Raji (cell line): ENCODE measurements around the gene PHF3.

Experiments used
- POLR2A ChIP-seq: IDR thresholded peaks from 2 replicates; pipeline ENCODE4 v1.6.1; 2011; ENCODE audit warnings: low read depth, low read length, control low read depth; ENCODE audit not compliant: insufficient read depth

The PHF3 gene

DNA sequence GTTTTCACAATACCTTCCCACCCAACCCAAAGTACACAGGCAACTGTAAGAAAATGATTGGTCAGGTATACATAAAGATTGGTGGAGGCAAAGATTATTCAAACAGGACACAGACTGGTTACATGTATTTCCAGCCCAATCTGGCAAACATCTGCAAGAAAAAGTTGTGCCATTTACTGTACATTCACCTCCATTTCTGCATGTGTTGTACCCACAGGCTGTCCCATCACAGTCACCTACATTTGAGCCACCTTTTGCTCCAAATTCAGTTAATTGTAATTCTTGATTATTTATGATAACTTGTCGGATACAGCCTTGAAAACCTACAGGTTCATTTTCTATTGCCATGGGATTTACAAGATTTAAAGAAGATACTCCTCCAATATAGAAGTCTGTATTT is 85.6 kb downstream of the PHF3 start:
- TF ChIP-seq POLR2A: no peak

DNA sequence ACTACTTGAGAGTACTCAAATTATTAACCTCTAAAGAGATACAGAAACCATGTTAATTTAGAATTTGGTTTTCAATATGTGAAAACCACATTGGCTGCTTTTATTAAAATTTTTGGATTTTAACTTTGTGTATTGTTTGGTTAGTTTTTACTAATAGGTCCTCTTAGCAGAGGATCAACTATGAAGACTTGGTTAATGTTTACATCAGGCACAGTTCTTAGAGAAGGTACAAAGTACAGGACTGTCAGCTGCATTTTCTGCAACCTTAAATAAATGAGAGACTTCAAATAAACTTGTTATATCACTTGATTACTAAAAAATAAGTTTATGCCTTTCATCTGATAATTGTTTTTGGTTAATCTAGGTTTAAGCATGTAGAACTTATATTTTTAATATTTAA is 89.1 kb downstream of the PHF3 start:
- no peak for TF ChIP-seq POLR2A

- TF ChIP-seq POLR2A: no peak
Measured at GRCh38 chr6:63730311-63730710, 94.7 kb downstream of the PHF3 start.

- TF ChIP-seq POLR2A: no peak
Measured at GRCh38 chr6:63731930-63732329, 96.3 kb downstream of the PHF3 start.

DNA sequence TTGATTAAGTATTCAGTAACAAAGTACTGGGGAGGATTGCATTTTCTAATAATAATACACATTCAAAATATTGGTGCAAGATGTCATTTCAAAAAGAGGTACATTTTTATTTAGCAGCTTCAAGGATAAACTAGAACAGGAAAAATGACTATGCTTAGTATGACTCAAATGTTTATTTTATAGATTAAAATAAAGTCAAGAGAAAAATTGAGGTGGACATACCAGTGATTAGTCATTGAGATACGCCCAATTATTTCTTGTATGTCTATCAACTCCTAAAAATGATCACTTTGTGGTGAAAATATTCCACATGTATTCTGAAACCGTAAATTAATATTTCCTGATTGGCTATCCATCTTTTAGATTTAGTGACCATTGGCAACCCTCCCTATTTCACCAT is 96.7 kb downstream of the PHF3 start:
- no peak for TF ChIP-seq POLR2A

GRCh38 chr6:63734923-63735322 is 99.3 kb downstream of the PHF3 start:
- TF ChIP-seq POLR2A: no peak

DNA sequence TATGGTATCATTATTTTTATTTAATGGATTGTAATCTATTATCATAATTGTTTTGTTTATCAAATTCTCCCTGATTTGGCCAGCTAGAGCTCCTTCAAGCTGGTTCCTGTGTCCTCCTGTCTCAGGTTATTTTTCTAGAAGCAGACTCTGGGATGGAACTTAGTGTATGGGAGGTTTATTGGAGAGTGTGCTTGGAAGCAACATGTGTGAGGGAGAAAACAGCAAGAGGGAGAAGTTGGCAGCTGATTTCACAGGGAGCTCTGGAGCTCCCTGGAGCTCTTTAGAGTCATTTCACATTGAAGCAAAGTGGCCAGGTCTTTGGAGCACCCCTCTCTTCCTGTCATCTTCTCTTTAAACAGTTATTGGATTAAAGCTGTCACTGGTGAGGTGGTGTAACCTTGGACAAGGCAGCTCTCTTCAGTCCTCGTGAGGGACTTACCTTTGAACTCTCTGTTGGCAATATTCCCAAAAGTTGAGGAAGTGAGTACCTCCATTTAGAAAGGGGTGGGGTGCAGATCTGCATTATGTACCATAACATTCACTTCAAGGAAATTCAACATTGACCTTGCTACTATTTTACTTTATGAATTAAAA is 103.6 kb downstream of the PHF3 start:
- no peak for TF ChIP-seq POLR2A

GRCh38 chr6:63740709-63741108 is 105.1 kb downstream of the PHF3 start:
- TF ChIP-seq POLR2A: no peak

- TF ChIP-seq POLR2A: no peak
Measured at GRCh38 chr6:63742060-63742459, 106.5 kb downstream of the PHF3 start.

DNA sequence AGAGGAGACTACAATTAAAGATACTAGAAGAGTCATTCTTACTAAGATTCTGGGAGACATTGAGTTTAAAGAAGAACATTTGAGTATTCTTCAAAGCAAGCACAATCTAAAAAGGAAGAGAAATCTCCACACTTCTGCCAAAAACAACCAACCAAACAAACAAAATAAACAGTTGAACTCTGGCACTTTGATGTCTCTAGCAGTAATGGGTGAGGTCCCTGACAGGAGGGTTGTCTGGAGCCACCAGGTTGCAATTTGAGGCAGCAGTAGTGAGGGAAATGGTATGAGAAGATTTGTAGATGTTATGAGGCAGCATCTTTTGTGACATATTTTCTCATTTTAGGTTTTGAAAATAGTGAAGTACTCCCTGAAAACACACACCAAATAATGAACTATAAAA is 108.1 kb downstream of the PHF3 start:
- TF ChIP-seq POLR2A: no peak

DNA sequence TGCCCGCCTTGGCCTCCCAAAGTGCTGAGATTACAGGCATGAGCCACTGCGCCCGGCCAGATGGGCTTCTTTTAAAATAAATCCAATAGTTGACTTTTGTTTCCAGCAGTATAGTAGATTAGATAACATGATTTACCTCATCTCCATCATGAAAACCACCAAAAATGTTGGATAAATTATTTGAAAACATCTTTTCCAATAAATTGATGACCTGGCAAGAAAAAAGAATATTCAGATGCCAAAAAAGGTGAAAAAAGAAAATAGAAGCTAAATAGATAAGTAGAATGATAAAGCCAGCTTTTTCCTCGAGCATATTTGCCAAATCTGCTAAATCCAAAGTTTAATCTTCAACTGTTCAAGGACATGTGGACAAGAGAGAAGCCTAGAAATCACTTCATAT is 109.2 kb downstream of the PHF3 start:
- no peak for TF ChIP-seq POLR2A

- no peak for TF ChIP-seq POLR2A
Measured at GRCh38 chr6:63745784-63746183, 110.2 kb downstream of the PHF3 start.

DNA sequence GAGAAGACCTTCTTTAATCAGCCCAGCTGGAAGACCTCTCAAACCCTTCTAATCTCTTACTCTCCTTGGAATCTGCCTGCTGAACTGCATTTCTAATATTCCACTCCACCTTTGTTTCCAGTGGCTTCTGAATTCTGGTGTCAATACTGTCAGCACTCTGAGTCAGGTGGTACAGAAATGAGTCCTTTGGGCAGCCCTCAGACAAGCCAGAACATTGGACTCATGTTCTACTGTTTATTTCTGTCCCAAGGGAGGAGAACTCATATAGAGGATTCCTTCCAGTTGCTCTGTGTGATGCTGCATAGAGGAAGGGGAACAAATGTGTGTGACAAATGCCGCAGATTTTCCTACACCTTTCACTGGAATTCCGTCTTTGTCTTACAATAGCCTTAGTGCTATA is 114.8 kb downstream of the PHF3 start:
- TF ChIP-seq POLR2A: no peak

- no peak for TF ChIP-seq POLR2A
Measured at GRCh38 chr6:63757826-63758225, 122.2 kb downstream of the PHF3 start.

GRCh38 chr6:63759605-63760105 is 124.1 kb downstream of the PHF3 start:
- TF ChIP-seq POLR2A: no peak

DNA sequence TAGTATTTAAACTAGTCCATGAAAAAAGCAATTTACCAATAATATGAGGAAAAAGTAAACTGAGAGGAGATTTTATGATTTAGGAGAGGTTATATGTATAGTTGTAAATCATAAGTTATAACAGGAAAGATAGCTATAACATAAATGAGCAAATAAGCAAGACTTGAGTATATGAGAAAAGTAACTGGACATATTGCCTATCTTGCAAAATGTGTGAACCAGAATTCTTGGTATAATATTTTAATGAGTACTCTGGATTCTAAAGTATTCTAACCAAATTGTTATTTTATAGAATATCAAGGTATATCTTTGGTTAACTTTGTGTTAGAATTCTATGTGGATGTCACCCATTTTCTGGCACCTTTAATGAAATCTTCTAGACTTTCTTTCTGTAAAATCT is 124.6 kb downstream of the PHF3 start:
- TF ChIP-seq POLR2A: no peak

DNA sequence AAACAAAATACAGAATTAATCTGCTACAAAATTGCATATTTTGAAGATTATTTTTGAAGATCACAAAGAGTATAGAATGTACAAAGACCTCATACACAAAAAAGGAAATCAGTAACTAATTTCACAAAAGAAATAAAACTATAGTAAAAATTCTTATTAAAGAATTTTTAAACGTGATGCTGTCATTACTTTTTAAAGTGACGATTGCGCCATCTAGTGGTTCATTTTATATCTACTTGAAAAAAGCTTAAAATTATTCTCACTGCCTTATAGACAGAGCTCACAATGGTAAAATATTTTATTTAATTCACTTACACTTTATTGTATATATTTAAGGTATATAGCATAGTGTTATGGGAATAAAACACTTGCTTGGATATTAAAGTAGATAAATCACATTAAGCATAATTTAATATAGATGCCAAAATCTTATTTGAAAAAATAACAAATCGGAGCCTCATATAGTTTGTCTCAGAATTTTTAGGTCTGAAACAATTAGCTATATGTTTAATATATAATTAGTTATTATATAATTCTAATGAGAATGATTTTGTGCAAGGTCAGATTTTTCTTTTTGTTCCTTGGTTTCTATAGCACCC is 128.8 kb downstream of the PHF3 start:
- no peak for TF ChIP-seq POLR2A
